Stimulated activated CD8-positive, alpha-beta memory T cell treated with anti-CD3 and anti-CD28 coated beads, Interleukin-15, amount 100 ng/mL, for 48 hours (primary cell): ENCODE data around the gene RAB37.

ENCODE experiments used
- DNase-seq, 2 donors: peaks; one replicate each; pipeline ENCODE4 v3.0.0-alpha.2; 2020; ENCODE audit warnings: low read depth in 2 of 2

Gene RAB37

GRCh38 chr17:74728033-74728701 is 8.9 kb upstream of the RAB37 start:
- DNase-seq, result no peak

DNA sequence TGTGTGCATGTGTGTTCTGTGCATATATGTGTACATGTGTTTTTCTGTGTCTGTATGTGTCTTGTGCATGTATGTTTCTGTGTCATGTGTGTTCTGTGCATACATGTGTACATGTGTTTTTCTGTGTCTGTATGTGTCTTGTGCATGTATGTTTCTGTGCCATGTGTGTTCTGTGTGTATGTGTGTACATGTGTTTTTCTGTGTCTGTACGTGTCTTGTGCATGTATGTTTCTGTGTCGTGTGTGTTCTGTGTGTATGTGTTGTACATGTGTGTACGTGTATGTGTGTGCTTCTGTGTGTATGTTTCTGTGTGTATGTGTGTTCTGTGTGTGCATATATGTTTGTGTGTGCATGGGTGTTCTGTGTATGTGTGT is 8.4 kb upstream of the RAB37 start:
- DNase-seq, result no peak

GRCh38 chr17:74729368-74729767 is 7.7 kb upstream of the RAB37 start:
- no peak for DNase-seq

- no peak for DNase-seq
These were observed 7.2 kb upstream of the RAB37 start for GRCh38 chr17:74729866-74730265.

DNA sequence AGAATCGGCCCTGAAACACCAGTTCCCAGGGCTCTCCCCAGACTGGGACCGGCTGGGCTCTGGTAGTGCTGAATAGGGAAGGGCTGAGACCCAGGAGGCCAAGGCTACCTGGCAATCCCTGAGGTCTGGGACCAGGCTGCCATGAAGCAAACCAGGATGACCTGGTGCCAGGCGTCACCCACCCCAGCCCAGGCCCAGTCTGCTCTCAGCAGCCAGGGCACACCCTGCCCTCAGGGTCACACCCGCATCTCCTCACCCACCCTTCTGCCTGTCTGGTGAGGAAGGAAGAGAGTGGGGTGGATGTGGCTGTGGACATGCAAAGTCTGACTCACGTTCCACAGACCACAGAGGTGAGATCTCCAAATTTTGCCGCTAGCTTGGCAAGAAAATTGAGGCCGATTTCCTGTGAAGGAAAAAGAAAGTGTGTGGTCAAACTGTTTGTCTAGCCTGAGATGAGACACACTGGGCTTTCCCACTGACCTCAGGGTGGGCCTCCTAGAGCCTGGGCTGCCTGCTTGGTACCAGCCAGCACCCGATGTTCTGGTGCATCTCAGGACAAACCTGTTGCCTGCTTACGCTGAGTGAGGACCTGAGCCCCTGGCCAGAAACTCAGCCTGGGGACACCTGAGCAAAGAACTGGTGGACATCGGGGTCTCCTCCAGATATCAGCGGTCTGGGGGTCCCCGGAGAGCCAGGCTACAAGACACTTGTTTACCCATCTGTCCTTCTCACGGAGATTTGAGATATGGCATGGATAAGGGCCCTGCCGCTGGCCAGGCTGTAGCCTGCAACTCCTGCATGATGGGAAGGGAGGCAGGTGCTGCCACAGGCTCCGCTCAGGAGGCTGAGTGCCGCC is 6.3 kb upstream of the RAB37 start:
- DNase-seq, result peak; percentile 45 to 60

DNA sequence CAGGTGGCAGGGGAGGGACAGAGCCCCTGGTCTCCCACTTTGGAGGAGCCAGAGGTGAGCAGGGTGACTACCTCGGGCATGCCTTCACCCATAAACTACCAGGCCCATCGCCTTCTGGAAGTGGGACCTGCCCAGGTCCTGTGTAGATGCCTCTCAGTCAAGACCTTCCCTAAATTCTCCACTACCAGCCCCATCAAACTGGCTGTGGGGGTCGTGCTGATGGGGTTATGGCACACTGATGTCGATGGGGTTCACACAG is 5.8 kb upstream of the RAB37 start:
- no peak for DNase-seq

DNA sequence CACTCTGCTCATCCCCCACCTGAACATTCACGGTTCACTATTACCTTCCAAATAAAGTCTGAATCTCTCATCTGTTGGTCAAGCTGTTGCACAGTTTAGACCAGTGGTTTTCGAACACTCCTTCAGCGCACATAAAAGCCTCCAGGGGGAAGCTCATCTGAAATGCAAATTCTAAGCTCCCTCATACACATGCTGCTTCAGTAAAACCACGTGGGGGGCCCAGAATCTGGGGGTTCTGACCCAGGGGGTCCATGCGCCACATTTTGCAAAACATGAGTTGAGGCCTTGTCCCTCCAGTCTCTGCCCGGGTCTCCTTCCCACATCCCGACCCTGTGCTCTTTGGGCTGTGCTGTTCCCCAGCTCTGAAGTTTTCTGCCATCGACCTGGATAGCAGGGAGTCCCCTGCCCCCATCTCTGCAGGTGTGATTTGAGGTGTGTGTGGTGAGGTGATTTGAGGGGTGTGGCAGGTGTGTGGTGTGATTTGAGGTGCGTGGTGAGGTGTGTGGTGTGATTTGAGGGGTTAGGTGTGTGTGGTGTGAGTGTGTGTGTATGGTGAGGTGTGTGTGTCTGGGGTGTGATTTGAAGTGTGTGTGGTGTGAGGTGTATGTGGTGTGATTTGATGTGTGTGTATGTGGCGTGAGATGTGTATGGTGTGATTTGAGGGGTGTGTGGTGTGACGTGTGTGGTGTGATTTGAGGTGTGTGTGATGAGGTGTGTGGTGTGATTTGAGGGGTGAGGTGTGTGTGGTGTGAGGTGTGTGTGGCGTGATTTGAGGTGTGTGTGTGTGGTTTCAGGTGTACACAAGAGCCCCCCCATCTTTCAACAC is 4.8 kb upstream of the RAB37 start:
- DNase-seq, result no peak

DNA sequence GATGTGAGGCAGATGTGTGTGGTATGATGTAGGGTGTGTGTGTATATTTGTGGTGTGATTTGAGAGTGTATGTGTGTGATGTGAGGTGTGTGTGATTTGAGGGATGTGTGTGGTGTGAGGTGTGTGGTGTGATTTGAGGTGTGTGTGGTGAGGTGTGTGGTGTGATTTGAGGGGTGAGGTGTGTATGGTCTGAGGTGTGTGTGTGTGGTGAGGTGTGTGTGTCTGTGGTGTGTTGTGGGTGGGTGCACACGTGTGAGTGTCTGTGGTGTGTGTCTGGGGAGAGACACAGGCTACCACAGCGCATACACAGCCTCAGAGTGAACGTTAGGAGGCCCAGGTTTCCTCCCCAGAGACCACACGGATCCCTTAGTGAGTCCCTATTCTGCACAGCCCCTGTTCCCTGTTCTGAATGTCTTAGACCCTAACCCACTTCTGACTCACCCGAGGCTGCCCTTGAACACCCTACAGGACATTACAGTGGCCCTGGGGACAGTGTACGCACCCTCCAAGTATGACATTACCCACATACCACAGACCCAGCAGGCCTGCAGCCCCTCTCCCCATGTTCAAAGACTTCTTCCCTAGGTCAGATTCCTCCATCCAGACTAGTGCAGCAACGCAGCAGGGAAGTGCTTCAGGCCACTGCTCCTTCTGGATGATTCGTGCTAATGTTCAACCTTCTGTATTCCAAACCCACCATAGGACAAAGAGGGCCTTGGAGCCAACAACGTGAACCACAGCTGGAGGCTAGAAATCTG is 3.5 kb upstream of the RAB37 start:
- no peak for DNase-seq

GRCh38 chr17:74734256-74734655 is 2.8 kb upstream of the RAB37 start:
- no peak for DNase-seq

- no peak for DNase-seq
These were observed 419 bp downstream of the RAB37 start for GRCh38 chr17:74737299-74738050.

GRCh38 chr17:74738051-74738996 is 1.3 kb downstream of the RAB37 start:
- peak; percentile 76 to 79 for DNase-seq

- no peak for DNase-seq
These were observed 2.3 kb downstream of the RAB37 start for GRCh38 chr17:74739227-74739831.

- no peak for DNase-seq
These were observed 3.1 kb downstream of the RAB37 start for GRCh38 chr17:74740173-74740572.

GRCh38 chr17:74740641-74741387 is 3.8 kb downstream of the RAB37 start:
- no peak for DNase-seq

GRCh38 chr17:74742153-74742515 is 5.1 kb downstream of the RAB37 start:
- peak in 1 of 2 donors; percentile 42 for DNase-seq

- DNase-seq, result no peak
These were observed 6.0 kb downstream of the RAB37 start for GRCh38 chr17:74742978-74743545.

- no peak for DNase-seq
These were observed 6.7 kb downstream of the RAB37 start for GRCh38 chr17:74743755-74744154.

GRCh38 chr17:74744349-74744713 is 7.3 kb downstream of the RAB37 start:
- DNase-seq, result no peak
